ENCODE measurements around the gene OTUD4. TPM values are rescaled to one million over a fixed set of nuclear protein-coding genes. Genes with fewer than 3 reads are reported as not detected.

The OTUD4 gene
- total and polyA plus RNA-seq, 9 of the 15 experiments (the other 6 are each of a cell fraction or from before 2014, with no cell fraction given), result 4.2 to 29.0 (median 24.8) TPM

DNA sequence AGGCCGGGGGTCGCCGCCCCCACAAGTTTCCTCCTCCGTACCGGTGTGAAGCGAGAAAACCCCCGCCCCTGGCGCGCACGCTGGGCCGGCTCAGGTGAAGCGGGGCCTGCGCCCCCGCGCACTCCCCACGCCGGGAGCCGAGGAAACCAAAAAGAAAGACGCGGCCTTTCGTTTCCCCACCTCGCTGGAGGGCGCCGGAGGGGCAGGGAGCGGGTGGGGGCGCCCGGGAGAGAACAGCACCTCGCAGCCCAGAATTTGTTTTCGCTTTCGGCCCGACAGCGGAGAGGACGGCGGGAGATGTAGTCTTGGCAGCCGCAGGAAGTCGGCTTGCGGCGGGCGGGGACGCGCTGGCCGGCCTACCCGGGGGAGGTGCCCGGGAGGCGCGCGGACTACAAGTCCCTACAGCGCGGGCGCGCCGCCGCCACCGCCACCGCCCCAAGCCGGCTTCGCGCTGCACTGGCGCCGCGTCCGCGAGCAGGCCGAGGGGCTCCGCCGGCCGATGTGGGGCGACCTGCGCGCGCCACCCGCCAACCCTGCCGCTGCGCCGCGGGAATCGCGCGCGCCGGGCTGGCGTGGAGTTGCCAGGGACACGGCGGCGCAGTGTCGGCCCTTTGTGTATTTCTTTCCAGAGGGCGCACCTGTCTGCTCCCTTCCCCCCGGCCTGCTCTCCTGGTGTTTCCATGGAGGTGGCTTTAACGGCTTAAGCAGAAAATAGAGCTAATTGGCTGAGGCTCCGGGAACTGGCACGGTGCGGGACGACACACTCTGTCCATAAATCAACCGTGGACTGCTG is at the start of gene OTUD4 (continued):
- TF ChIP-seq, protein P1, sequence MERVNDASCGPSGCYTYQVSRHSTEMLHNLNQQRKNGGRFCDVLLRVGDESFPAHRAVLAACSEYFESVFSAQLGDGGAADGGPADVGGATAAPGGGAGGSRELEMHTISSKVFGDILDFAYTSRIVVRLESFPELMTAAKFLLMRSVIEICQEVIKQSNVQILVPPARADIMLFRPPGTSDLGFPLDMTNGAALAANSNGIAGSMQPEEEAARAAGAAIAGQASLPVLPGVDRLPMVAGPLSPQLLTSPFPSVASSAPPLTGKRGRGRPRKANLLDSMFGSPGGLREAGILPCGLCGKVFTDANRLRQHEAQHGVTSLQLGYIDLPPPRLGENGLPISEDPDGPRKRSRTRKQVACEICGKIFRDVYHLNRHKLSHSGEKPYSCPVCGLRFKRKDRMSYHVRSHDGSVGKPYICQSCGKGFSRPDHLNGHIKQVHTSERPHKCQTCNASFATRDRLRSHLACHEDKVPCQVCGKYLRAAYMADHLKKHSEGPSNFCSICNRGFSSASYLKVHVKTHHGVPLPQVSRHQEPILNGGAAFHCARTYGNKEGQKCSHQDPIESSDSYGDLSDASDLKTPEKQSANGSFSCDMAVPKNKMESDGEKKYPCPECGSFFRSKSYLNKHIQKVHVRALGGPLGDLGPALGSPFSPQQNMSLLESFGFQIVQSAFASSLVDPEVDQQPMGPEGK (CRISPR knock-in tag; IDR thresholded peaks at IDR 0.05; ENCODE audit: borderline replicate concordance), result no peak
- TF ChIP-seq NFIX (CRISPR knock-in tag; IDR thresholded peaks at IDR 0.05; ENCODE audit: low read depth), result no peak
- TF ChIP-seq, protein P2, sequence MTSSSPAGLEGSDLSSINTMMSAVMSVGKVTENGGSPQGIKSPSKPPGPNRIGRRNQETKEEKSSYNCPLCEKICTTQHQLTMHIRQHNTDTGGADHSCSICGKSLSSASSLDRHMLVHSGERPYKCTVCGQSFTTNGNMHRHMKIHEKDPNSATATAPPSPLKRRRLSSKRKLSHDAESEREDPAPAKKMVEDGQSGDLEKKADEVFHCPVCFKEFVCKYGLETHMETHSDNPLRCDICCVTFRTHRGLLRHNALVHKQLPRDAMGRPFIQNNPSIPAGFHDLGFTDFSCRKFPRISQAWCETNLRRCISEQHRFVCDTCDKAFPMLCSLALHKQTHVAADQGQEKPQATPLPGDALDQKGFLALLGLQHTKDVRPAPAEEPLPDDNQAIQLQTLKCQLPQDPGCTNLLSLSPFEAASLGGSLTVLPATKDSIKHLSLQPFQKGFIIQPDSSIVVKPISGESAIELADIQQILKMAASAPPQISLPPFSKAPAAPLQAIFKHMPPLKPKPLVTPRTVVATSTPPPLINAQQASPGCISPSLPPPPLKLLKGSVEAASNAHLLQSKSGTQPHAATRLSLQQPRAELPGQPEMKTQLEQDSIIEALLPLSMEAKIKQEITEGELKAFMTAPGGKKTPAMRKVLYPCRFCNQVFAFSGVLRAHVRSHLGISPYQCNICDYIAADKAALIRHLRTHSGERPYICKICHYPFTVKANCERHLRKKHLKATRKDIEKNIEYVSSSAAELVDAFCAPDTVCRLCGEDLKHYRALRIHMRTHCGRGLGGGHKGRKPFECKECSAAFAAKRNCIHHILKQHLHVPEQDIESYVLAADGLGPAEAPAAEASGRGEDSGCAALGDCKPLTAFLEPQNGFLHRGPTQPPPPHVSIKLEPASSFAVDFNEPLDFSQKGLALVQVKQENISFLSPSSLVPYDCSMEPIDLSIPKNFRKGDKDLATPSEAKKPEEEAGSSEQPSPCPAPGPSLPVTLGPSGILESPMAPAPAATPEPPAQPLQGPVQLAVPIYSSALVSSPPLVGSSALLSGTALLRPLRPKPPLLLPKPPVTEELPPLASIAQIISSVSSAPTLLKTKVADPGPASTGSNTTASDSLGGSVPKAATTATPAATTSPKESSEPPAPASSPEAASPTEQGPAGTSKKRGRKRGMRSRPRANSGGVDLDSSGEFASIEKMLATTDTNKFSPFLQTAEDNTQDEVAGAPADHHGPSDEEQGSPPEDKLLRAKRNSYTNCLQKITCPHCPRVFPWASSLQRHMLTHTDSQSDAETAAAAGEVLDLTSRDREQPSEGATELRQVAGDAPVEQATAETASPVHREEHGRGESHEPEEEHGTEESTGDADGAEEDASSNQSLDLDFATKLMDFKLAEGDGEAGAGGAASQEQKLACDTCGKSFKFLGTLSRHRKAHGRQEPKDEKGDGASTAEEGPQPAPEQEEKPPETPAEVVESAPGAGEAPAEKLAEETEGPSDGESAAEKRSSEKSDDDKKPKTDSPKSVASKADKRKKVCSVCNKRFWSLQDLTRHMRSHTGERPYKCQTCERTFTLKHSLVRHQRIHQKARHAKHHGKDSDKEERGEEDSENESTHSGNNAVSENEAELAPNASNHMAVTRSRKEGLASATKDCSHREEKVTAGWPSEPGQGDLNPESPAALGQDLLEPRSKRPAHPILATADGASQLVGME (CRISPR knock-in tag; IDR thresholded peaks at IDR 0.05), result no peak
- no peak for TF ChIP-seq SIRT6 (IDR thresholded peaks at IDR 0.05; ENCODE audit: low read depth, low read length)
- TF ChIP-seq BCOR (IDR thresholded peaks at IDR 0.05), result no peak
- no peak for TF ChIP-seq JUN (IDR thresholded peaks at IDR 0.05; ENCODE audit: borderline replicate concordance, low read depth, low read length)
- no peak for TF ChIP-seq JUN (CRISPR knock-in tag; IDR thresholded peaks at IDR 0.05; ENCODE audit: borderline replicate concordance)
- no peak for TF ChIP-seq MCM2 (IDR thresholded peaks at IDR 0.05; ENCODE audit: low read depth)
- peak; percentile 78 for TF ChIP-seq U2AF1 (optimal IDR thresholded peaks at IDR 0.05; ENCODE audit: low read depth, low read length)
- TF ChIP-seq PHB (CRISPR knock-in tag; IDR thresholded peaks at IDR 0.05), result no peak
- TF ChIP-seq, protein P3, sequence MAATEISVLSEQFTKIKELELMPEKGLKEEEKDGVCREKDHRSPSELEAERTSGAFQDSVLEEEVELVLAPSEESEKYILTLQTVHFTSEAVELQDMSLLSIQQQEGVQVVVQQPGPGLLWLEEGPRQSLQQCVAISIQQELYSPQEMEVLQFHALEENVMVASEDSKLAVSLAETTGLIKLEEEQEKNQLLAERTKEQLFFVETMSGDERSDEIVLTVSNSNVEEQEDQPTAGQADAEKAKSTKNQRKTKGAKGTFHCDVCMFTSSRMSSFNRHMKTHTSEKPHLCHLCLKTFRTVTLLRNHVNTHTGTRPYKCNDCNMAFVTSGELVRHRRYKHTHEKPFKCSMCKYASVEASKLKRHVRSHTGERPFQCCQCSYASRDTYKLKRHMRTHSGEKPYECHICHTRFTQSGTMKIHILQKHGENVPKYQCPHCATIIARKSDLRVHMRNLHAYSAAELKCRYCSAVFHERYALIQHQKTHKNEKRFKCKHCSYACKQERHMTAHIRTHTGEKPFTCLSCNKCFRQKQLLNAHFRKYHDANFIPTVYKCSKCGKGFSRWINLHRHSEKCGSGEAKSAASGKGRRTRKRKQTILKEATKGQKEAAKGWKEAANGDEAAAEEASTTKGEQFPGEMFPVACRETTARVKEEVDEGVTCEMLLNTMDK (IDR thresholded peaks at IDR 0.05; ENCODE audit: borderline replicate concordance, insufficient read depth, low read depth, low read length, poor library complexity, severe bottlenecking), result peak; percentile 30
- no peak for TF ChIP-seq ESRRB (CRISPR knock-in tag; IDR thresholded peaks at IDR 0.05; ENCODE audit: borderline replicate concordance)
- TF ChIP-seq SLC30A9 (CRISPR knock-in tag; IDR thresholded peaks at IDR 0.05), result no peak
- no peak for TF ChIP-seq NUFIP1 (IDR thresholded peaks at IDR 0.05; ENCODE audit: partially characterized antibody)
- TF ChIP-seq NONO (IDR thresholded peaks at IDR 0.05; ENCODE audit: low read depth in 2 of 2, low read length in 1 of 2), result peak in 1 of 2 experiments; percentile 67; a peak in 2 of 4 replicates
- no peak for TF ChIP-seq ETV5 (CRISPR knock-in tag; IDR thresholded peaks at IDR 0.05; ENCODE audit: low read depth)
- peak; percentile 79 for TF ChIP-seq POLR2A (conservative IDR thresholded peaks at IDR 0.05)
- TF ChIP-seq ZNF584 (CRISPR knock-in tag; IDR thresholded peaks at IDR 0.05; ENCODE audit: low read depth), result no peak; the same call in 1 of the 2 replicates

All from K562 (cell line).